HepG2 (cell line): Measurements from ENCODE around the gene MTCH2.

ENCODE experiments used
- FOXA1 ChIP-seq, 2 experiments: fragments of 450-650 bp in 1 of 2; sonication (generic) in 1 of 2; formaldehyde crosslinking in 1 of 2; IDR thresholded peaks; 2 replicates each; pipeline versions ENCODE4 v1.4.0 to v1.6.1; 2016 to 2020; ENCODE audit warnings: missing genetic modification reagents in 1 of 2
- NFE2L1 ChIP-seq: sonication (generic); formaldehyde crosslinking; IDR thresholded peaks from 2 replicates; pipeline ENCODE4 v1.4.0; 2020; ENCODE audit warnings: missing genetic modification reagents, mild to moderate bottlenecking, borderline replicate concordance
- POLR2A ChIP-seq, 2 experiments: IDR thresholded peaks; 2 replicates each; pipeline ENCODE4 v1.6.1; 2011; ENCODE audit warnings: low read depth in 2 of 2, low read length in 2 of 2, mild to moderate bottlenecking in 1 of 2, moderate library complexity in 1 of 2; ENCODE audit not compliant: insufficient read depth in 1 of 2
- RFX5 ChIP-seq: IDR thresholded peaks from 2 replicates; pipeline ENCODE4 v1.6.1; 2011; ENCODE audit warnings: low read depth, low read length, improper control_type of control experiment
- SIN3A ChIP-seq: IDR thresholded peaks from 2 replicates; pipeline ENCODE4 v1.6.1; 2011; ENCODE audit warnings: low read depth, mild to moderate bottlenecking, control low read depth, low read length, borderline replicate concordance
- YY1 ChIP-seq: IDR thresholded peaks from 2 replicates; pipeline ENCODE4 v1.6.1; 2011; ENCODE audit warnings: low read length, low read depth, moderate library complexity, mild to moderate bottlenecking; ENCODE audit not compliant: insufficient read depth, insufficient replicate concordance
- ZFX ChIP-seq: sonication (generic); formaldehyde crosslinking; IDR thresholded peaks from 2 replicates; pipeline ENCODE4 v1.4.0; 2020; ENCODE audit warnings: mild to moderate bottlenecking, low read depth, missing genetic modification reagents, moderate library complexity
- ZNF776 ChIP-seq: sonication (generic); formaldehyde crosslinking; IDR thresholded peaks from 2 replicates; pipeline ENCODE4 v1.4.0; 2020; ENCODE audit warnings: mild to moderate bottlenecking, missing genetic modification reagents
- TF ChIP-seq, protein P1 (sequence below): sonication (generic); formaldehyde crosslinking; IDR thresholded peaks from 2 replicates; pipeline ENCODE4 v1.5.0; 2020; ENCODE audit warnings: mild to moderate bottlenecking, missing genetic modification reagents, moderate library complexity

GRCh38 chr11:47606731-47607130, 35.6 kb downstream of the MTCH2 start:
- TF ChIP-seq FOXA1 (IDR thresholded peaks at IDR 0.05) (no peak), FOXA1 (CRISPR knock-in tag; IDR thresholded peaks at IDR 0.05) (no peak), YY1 (no peak), SIN3A (no peak), ZFX (CRISPR knock-in tag) (no peak), POLR2A (IDR thresholded peaks at IDR 0.05; ENCODE audit: insufficient read depth in 1 of 2, low read depth in 2 of 2, low read length in 2 of 2) (no peak), NFE2L1 (CRISPR knock-in tag) (no peak), RFX5 (no peak), ZNF776 (CRISPR knock-in tag) (no peak)
- TF ChIP-seq, protein P1, sequence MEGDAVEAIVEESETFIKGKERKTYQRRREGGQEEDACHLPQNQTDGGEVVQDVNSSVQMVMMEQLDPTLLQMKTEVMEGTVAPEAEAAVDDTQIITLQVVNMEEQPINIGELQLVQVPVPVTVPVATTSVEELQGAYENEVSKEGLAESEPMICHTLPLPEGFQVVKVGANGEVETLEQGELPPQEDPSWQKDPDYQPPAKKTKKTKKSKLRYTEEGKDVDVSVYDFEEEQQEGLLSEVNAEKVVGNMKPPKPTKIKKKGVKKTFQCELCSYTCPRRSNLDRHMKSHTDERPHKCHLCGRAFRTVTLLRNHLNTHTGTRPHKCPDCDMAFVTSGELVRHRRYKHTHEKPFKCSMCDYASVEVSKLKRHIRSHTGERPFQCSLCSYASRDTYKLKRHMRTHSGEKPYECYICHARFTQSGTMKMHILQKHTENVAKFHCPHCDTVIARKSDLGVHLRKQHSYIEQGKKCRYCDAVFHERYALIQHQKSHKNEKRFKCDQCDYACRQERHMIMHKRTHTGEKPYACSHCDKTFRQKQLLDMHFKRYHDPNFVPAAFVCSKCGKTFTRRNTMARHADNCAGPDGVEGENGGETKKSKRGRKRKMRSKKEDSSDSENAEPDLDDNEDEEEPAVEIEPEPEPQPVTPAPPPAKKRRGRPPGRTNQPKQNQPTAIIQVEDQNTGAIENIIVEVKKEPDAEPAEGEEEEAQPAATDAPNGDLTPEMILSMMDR (CRISPR knock-in tag) = no peak
